ENCODE data around the gene TMEM131L. TPM values are rescaled to one million over a fixed set of nuclear protein-coding genes. Genes with fewer than 3 reads are reported as not detected.
"Not testable (repeated sequence)": the region's sequence is repeated elsewhere in the genome, so short reads cannot be mapped to it uniquely, and the experiment has no call there.

Gene TMEM131L
- total RNA-seq, 1 donor from 2014 or later = 39.5 TPM

DNA sequence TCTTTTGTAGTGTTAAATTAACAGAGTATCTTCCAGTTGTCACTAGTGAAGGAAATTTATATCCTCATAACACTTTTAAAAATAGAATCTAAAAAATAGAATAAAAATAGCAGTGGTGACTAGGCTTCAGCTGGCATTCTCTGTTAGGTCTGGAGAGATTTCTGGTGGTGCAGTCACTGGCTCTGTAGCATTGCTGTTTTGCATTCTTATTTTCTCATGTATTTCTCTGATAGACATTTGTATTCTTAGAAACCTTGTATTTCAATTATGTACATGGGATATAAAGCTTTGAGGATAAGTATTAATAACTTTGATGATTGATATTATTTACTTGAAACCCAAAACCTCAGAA lies 87.6 kb downstream of the TMEM131L start:
- DNase-seq (ENCODE audit: low spot score) = no peak
- H3K4me3 Mint-ChIP-seq = no peak overlapping the region
- H3K9me3 Mint-ChIP-seq = no peaks in the 10 kb centered on the region
- peaks cover 13% of the 10 kb centered on the region for H3K4me1 Mint-ChIP-seq (ENCODE audit: low read depth)
- H3K36me3 Mint-ChIP-seq (ENCODE audit: low read depth) = peaks cover 23% of the 10 kb centered on the region
- intact Hi-C loops (cut with micrococcal nuclease) = no loop called here
- H3K27ac Mint-ChIP-seq = no peak overlapping the region
- H3K27me3 Mint-ChIP-seq (ENCODE audit: insufficient read depth) = no peaks in the 10 kb centered on the region

DNA sequence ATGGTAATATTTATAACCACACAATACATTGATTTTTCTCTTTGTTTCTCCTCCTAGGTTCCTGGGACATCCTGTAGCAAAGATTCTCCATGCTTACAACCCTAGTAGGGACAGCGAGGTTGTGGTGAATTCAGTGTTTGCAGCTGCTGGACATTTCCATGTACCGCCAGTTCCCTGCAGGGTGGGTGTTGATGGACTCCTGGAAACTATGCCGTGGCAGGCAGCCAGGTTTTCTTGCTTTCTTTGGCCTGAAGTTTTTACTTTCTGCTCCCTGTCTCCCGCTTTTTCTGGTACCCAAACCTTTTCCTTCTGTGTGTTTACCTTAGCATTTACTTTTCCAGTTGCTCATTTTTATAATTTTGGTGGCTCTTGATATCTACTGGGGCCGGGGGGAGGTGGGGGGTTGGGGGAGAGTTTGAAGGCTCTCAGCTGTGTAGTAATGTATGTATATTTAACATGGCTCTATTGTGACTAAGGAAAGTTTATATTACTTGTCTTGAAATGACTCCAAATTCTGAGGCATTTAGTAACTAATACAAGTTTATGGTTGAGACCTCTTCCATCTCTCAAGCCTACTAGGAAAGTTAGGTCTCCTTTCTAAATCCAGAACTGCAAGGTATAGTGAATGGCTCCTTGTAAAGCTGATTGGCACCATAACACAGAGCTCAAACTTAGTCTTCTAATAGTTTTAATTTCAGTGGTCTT lies 89.7 kb downstream of the TMEM131L start:
- Mint-ChIP-seq H3K4me1 (ENCODE audit: low read depth) (peaks cover 9% of the 10 kb centered on the region), H3K27ac (no peak overlapping the region), H3K36me3 (ENCODE audit: low read depth) (peaks cover 35% of the 10 kb centered on the region), H3K9me3 (peaks cover 5% of the 10 kb centered on the region), H3K27me3 (ENCODE audit: insufficient read depth) (no peaks in the 10 kb centered on the region), H3K4me3 (no peak overlapping the region)
- intact Hi-C loops (cut with micrococcal nuclease) = no loop called here
- no peak for DNase-seq (ENCODE audit: low spot score)

DNA sequence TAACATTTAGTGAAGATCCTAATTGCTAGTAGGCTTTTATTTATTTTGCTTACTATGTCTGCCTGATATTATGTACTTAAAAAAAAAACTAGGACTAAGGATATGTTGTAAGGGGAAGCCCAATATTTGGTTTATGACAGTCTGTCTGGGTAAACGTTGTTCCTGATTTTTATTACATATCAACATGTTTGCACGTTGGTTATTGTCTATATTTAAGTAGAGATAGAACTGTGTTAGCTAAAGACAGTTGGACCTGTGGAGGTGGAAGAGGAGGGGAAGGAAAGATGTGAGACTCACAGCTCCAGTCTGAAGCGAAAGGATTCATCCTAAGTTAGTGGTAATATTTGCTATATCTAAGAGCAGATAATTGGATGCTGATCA lies 90.3 kb downstream of the TMEM131L start:
- peaks cover 12% of the 10 kb centered on the region for H3K4me1 Mint-ChIP-seq (ENCODE audit: low read depth)
- H3K9me3 Mint-ChIP-seq = peaks cover 7% of the 10 kb centered on the region
- H3K27me3 Mint-ChIP-seq (ENCODE audit: insufficient read depth) = no peaks in the 10 kb centered on the region
- no peak overlapping the region for H3K4me3 Mint-ChIP-seq
- H3K27ac Mint-ChIP-seq = no peak overlapping the region
- intact Hi-C loops (cut with micrococcal nuclease) = no loop called here
- peaks cover 37% of the 10 kb centered on the region for H3K36me3 Mint-ChIP-seq (ENCODE audit: low read depth)
- DNase-seq (ENCODE audit: low spot score) = no peak

DNA sequence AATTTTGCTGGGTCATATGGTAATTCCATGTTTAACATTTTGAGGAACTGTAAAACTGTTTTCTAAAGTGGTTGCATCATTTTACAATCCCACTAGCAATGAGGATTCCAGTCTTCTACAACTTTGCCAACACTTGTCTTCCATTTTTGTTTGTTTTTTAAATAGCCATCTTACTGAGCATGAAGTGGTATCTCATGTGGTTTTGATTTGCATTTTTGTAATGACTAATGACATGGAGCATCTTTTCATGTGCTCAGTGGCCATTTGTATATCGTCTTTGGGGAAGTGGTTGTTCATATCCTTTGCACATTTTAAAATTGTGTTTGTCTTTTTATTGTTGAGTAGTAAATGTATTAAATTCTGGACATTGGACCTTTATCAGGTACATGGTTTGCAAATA lies 94.7 kb downstream of the TMEM131L start:
- H3K4me1 Mint-ChIP-seq (ENCODE audit: low read depth) = peaks cover 27% of the 10 kb centered on the region
- H3K27me3 Mint-ChIP-seq (ENCODE audit: insufficient read depth) = peaks cover 1% of the 10 kb centered on the region
- H3K27ac Mint-ChIP-seq = no peak overlapping the region
- no peak for DNase-seq (ENCODE audit: low spot score)
- H3K4me3 Mint-ChIP-seq = no peak overlapping the region
- H3K36me3 Mint-ChIP-seq (ENCODE audit: low read depth) = peaks cover 49% of the 10 kb centered on the region
- intact Hi-C loops (cut with micrococcal nuclease) = loop anchor here (1.0 kb wide), 1 partner anchor 20 kb away; no protein-coding TSS in a partner anchor
- H3K9me3 Mint-ChIP-seq = peaks cover 11% of the 10 kb centered on the region

DNA sequence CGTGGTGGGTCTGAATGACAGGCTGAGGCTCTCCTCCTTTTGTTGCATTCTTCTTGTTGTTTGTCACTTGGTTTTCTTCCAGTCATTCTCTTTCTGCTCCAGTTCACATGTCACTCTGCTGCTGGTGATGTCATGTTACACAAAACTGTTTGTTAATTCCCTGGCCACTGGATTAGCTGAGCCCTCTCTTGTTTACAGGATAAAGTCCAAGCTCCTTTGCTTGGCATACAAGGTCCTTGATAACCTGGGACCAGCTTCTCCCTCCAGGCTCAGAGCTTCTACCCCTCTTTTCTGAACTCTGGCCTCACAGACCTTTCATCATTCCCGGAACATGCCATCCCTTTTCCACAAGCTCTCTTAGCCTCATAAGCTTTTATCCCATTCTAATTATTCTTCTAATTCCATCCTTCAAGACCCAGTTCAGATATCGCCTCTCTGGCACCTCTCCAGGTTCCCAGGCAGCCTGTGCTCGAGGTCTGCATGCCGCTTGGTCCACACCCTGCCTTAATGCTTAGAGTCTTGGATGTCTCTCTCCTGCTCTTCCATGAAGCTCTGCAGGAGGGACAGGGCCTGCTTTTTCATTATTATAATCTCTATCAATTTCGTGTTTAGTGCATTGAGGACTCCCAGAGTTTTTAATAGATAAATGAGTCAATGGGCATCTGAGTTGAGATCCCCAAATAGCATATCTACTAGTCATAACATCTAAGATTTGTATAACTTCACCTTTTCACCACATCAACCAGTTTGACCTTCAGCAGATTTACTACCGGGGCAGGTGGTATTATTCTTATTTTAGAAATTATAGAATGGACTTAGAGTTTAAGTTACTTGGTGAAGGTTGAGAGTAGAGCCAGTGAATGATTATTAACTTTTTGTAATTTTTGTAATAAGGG lies 98.7 kb downstream of the TMEM131L start:
- peaks cover 46% of the 10 kb centered on the region for H3K36me3 Mint-ChIP-seq (ENCODE audit: low read depth)
- no peak overlapping the region for H3K4me3 Mint-ChIP-seq
- H3K27ac Mint-ChIP-seq = no peak overlapping the region
- peaks cover 38% of the 10 kb centered on the region for H3K4me1 Mint-ChIP-seq (ENCODE audit: low read depth)
- intact Hi-C loops (cut with micrococcal nuclease) = no loop called here
- H3K9me3 Mint-ChIP-seq = peaks cover 11% of the 10 kb centered on the region
- no peak for DNase-seq (ENCODE audit: low spot score)
- H3K27me3 Mint-ChIP-seq (ENCODE audit: insufficient read depth) = peaks cover 1% of the 10 kb centered on the region

DNA sequence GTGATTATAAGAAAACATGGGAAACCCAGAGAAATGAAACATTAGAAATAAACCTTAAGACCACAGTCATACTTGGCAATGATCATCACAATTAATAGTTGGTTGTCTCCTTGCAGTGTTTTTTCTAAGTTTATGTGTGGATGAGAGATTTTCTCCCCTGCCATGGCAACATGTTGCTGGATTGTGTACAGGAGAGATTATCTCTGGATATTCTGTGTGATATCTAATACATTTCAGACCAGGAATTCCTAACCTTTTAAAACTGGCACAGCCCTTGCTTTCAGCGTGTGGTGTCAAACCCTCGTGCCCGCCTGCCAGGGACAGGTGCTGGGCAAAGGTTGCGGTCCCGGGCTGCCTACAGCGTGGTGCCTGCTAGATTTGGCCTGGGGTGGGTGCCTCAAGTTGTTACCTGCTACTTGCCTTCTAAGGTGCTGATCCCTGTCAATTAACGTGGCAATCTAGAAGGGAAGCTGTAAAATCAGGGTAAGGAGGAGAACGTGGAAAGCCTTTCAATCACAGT lies 100.5 kb downstream of the TMEM131L start:
- H3K4me3 Mint-ChIP-seq = no peak overlapping the region
- DNase-seq (ENCODE audit: low spot score) = no peak
- H3K9me3 Mint-ChIP-seq = peaks cover under 1% of the 10 kb centered on the region
- H3K27ac Mint-ChIP-seq = no peak overlapping the region
- intact Hi-C loops (cut with micrococcal nuclease) = no loop called here
- H3K4me1 Mint-ChIP-seq (ENCODE audit: low read depth) = peaks cover 43% of the 10 kb centered on the region
- peaks cover 30% of the 10 kb centered on the region for H3K36me3 Mint-ChIP-seq (ENCODE audit: low read depth)
- peaks cover 1% of the 10 kb centered on the region for H3K27me3 Mint-ChIP-seq (ENCODE audit: insufficient read depth)

DNA sequence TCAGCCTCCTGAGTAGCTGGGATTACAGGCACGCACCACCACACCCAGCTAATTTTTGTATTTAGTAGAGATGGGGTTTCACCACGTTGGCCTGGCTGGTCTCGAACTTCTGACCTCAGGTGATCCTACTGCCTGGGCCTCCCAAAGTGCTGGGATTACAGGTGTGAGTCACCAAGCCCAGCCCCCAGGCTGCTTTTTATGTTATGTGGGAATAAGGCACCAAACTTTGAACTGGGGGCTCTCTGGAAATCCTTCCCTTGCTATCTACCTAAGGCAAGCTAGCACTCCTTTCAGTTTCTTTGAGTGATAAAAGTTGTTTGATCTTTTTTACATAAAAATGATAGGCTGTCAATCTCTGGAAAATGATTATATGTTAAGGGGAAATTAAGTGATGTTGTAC lies 101.5 kb downstream of the TMEM131L start:
- DNase-seq (ENCODE audit: low spot score); intact Hi-C loops (cut with micrococcal nuclease); H3K27me3 Mint-ChIP-seq (ENCODE audit: insufficient read depth); H3K4me3 Mint-ChIP-seq; H3K27ac Mint-ChIP-seq; H3K9me3 Mint-ChIP-seq: not testable (repeated sequence)
- Mint-ChIP-seq H3K36me3 (ENCODE audit: low read depth) (peaks cover 31% of the 10 kb centered on the region), H3K4me1 (ENCODE audit: low read depth) (peaks cover 45% of the 10 kb centered on the region)

DNA sequence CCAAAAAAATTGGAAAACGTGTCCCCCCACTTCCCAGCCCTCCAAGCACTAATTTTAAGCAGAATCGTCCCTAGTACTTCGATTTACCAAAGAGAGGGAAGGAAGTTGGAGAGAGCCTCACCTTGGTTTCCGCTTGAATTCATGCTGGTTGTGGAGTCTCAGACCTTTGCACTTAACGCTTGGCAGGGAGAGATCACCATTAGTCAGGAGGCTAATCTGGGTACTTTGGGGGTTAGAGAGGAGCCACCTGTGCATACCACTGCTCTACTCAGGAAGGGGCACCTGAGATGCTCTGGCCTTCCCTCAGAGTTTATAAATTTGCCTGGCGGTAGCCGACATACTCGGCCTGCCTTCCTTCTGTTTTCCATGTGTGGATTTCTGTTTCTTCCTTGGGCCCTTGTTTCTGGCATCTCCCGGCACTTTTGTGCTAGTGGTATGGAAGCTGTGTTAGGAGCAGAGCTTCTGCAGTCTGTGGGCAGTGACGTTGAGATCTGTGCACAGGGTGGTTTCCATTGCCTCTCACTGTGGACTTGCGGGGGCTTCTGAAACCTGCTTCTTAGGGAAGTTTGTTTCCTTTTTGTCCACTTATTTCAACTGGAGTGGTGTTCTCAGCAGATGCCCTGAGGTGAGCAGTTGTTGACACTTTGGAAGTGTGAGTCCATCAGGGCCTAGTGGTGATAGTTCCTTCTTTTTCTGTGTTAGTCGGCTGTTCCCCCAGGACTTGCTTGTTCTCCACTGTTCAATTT lies 104.2 kb downstream of the TMEM131L start:
- DNase-seq (ENCODE audit: low spot score) = no peak
- H3K9me3 Mint-ChIP-seq = no peaks in the 10 kb centered on the region
- H3K27me3 Mint-ChIP-seq (ENCODE audit: insufficient read depth) = no peaks in the 10 kb centered on the region
- peaks cover 21% of the 10 kb centered on the region for H3K36me3 Mint-ChIP-seq (ENCODE audit: low read depth)
- H3K4me1 Mint-ChIP-seq (ENCODE audit: low read depth) = peaks cover 52% of the 10 kb centered on the region
- H3K27ac Mint-ChIP-seq = no peak overlapping the region
- peak overlapping the region; percentile 25 for H3K4me3 Mint-ChIP-seq
- intact Hi-C loops (cut with micrococcal nuclease) = no loop called here

DNA sequence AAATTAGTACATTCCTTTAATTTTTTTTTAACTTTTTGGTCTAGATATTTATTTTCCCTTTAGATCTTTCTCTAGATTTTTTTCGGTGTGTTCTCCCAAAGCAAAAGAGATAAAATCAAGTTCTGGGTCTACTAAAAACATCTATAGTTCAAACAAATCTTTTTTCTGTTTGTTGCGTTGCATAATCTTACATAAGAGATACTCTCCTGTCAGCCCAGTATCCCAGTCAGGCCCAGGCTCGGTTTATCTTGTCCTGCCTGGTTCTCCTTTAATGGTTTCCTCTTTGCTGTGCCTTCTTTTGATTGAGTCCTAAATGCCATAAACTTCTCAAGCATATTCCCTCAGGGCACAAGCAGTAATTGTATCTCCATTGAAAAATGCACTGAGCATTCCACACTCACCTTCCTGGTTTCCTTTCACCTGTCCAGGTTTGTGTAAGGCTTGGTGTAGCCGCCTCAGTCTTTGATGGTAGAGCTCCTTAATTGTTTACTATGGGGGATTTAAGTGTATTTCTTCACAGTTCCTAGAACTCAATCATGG lies 104.9 kb downstream of the TMEM131L start:
- no peak for DNase-seq (ENCODE audit: low spot score)
- Mint-ChIP-seq H3K27me3 (ENCODE audit: insufficient read depth) (no peaks in the 10 kb centered on the region), H3K27ac (no peak overlapping the region), H3K4me1 (ENCODE audit: low read depth) (peaks cover 53% of the 10 kb centered on the region), H3K9me3 (no peaks in the 10 kb centered on the region), H3K36me3 (ENCODE audit: low read depth) (peaks cover 21% of the 10 kb centered on the region), H3K4me3 (no peak overlapping the region)
- intact Hi-C loops (cut with micrococcal nuclease) = no loop called here

DNA sequence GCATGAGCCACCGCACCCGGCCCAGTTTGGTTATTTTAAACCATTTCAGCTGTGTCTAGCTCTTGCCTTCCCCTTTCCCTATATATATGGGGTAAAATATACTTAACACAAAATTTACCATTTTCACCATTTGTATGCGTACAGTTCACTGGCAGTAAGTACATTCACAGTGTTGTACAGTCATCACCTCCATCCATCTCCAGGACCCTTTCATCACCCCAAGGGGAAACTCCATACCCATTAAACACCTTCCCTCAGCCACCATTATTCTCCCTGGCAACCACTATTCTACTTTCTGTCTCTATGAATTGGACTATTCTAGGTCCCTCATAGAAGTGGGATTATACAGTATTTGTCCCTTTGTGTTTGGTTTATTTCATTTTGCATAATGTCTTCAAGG lies 106.4 kb downstream of the TMEM131L start:
- Mint-ChIP-seq H3K27me3 (ENCODE audit: insufficient read depth) (no peaks in the 10 kb centered on the region), H3K4me3 (no peak overlapping the region), H3K27ac (no peak overlapping the region), H3K4me1 (ENCODE audit: low read depth) (peaks cover 65% of the 10 kb centered on the region), H3K9me3 (no peaks in the 10 kb centered on the region), H3K36me3 (ENCODE audit: low read depth) (peaks cover 19% of the 10 kb centered on the region)
- intact Hi-C loops (cut with micrococcal nuclease) = no loop called here
- DNase-seq (ENCODE audit: low spot score) = no peak

DNA sequence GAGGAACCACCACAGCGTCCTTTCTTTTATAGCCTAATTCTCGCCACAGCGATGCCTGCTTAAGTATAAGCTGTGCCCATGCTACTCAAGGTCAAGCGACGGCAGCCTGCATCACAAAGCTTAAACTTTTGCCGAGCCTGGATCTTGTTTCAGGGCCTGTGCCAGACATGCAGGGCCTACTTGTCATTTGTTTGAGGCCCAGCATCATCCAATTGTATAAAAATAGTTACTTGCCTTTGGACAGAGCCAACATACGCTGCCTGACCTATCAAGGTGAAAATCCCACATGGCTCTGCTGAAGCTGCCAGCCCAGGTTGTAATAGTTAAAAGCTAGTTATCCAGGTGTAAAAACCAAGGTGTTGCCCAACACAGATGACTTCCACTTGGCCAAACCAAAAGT lies 107.1 kb downstream of the TMEM131L start:
- H3K36me3 Mint-ChIP-seq (ENCODE audit: low read depth) = peaks cover 22% of the 10 kb centered on the region
- no peak overlapping the region for H3K27ac Mint-ChIP-seq
- intact Hi-C loops (cut with micrococcal nuclease) = no loop called here
- DNase-seq (ENCODE audit: low spot score) = no peak
- no peaks in the 10 kb centered on the region for H3K9me3 Mint-ChIP-seq
- H3K27me3 Mint-ChIP-seq (ENCODE audit: insufficient read depth) = no peaks in the 10 kb centered on the region
- no peak overlapping the region for H3K4me3 Mint-ChIP-seq
- peaks cover 66% of the 10 kb centered on the region for H3K4me1 Mint-ChIP-seq (ENCODE audit: low read depth)

DNA sequence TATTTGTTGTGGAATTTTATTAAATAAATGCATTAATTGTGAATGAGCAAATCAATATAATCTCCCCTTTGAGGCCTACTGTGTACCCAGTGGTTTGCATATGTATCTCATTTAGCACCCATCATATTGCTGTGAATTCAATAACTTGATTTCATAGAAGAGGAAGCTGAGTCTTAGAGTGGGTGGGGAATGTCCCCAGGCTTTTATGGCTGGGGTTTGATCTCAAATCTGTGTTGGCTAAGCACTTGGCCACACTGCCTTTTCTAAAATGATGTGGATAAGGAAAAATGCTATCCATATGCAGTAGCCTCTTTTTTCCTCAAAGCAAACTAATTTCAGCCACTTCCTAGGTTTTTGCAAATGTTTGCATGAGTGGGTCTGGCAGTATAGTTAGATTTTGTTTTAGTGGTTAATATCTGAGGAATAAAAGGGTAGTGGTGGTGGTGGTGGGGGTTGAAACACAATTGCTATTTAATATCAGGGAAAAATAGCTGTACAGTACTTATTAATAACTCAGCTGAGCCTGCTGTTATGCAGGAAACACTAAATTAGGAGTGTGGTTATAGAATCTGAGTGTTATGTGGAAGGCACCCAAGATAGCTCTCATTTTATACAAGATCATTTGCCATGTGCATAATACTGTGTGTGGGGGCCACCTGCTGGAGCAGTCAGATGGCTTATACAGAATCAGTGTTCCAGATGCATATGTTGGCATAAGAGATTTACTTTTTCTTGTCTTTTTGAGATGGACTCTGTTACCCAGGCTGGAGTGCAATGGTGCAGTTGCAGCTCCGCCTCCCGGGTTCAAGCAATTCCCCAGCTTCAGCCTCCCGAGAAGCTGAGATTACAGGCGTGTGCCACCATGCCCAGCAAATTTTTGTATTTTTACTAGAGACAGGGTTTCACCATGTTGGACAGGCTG lies 108.0 kb downstream of the TMEM131L start:
- no peaks in the 10 kb centered on the region for H3K27me3 Mint-ChIP-seq (ENCODE audit: insufficient read depth)
- intact Hi-C loops (cut with micrococcal nuclease) = loop anchor here (1.0 kb wide), 10 partner anchors 42 to 431 kb away; partner anchors contain the start of gene MND1

More for the DNA sequence above, 108.0 kb downstream of the TMEM131L start:
- H3K9me3 Mint-ChIP-seq = no peaks in the 10 kb centered on the region
- peak overlapping the region; percentile 41 for H3K27ac Mint-ChIP-seq
- H3K4me1 Mint-ChIP-seq (ENCODE audit: low read depth) = peaks cover 58% of the 10 kb centered on the region
- H3K36me3 Mint-ChIP-seq (ENCODE audit: low read depth) = peaks cover 21% of the 10 kb centered on the region
- H3K4me3 Mint-ChIP-seq = no peak overlapping the region
- DNase-seq (ENCODE audit: low spot score) = peak; percentile 28
